IPS-15b (cell line): ENCODE measurements around the gene KIF23.

Source experiments
- H3K27me3 ChIP-seq: one replicate; pipeline ENCODE4 v1.6.1; 2013; ENCODE audit warnings: low read length; ENCODE audit not compliant: control insufficient read depth, insufficient read depth
- H3K36me3 ChIP-seq: one replicate; pipeline ENCODE4 v1.6.1; 2013; ENCODE audit warnings: low read length; ENCODE audit not compliant: control insufficient read depth, insufficient read depth
- H3K4me1 ChIP-seq: one replicate; pipeline ENCODE4 v1.6.1; 2013; ENCODE audit warnings: mild to moderate bottlenecking, low read length; ENCODE audit not compliant: control insufficient read depth, insufficient read depth
- H3K4me3 ChIP-seq: one replicate; pipeline ENCODE4 v1.5.1; 2013; ENCODE audit warnings: low read depth, low read length
- H3K9ac ChIP-seq: one replicate; pipeline ENCODE4 v1.6.1; 2013; ENCODE audit warnings: low read depth, mild to moderate bottlenecking, low read length
- H3K9me3 ChIP-seq: one replicate; pipeline ENCODE4 v1.6.1; 2013; ENCODE audit warnings: mild to moderate bottlenecking, low read length; ENCODE audit not compliant: control insufficient read depth, insufficient read depth

The KIF23 gene

DNA sequence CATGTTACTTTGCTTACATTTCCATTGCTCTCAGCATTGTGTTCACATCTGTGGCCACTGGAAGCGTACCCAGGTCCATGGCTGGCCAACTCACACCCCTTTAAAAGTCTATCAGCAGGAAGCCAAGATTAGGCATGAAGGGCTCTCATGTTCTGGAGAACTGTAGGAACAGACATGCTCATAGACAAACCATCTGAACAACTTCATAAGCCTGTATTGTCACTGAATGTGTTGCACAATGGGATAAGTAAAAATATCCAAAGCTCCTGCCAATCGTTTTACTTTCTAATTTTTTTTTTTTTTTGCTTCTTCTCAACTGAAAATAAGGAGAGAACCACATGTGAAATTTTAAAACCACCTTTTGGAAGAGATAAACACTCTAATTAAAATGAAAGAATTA is 44.9 kb downstream of the KIF23 start:
- H3K9ac ChIP-seq = no peak overlapping the region
- H3K4me1 ChIP-seq = no peaks in the 10 kb centered on the region
- H3K9me3 ChIP-seq = no peaks in the 10 kb centered on the region
- peaks cover 16% of the 10 kb centered on the region for H3K36me3 ChIP-seq
- H3K4me3 ChIP-seq = no peak overlapping the region
- no peaks in the 10 kb centered on the region for H3K27me3 ChIP-seq

DNA sequence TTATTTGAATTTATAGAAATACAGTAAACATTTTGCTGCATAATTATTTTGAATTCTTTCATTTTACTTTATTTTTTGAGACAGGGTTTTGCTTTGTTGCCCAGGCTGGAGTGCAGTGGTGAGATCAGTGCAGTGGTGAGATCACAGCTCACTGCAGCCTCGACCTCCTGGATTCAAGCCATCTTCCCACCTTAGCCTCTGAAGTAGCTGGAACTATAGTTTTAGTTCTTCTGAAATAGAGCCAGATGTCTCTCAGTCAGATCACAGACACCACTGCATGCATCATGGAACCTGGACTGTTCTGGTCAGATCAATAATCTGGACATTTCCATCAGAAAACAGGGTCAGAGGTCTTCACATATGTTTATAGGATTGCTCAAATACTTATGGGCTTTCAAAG is 46.3 kb downstream of the KIF23 start:
- Histone ChIP-seq H3K9ac (no peak overlapping the region), H3K36me3 (peaks cover 4% of the 10 kb centered on the region), H3K4me1 (no peaks in the 10 kb centered on the region)

GRCh38 chr15:69462030-69462492 is 47.9 kb downstream of the KIF23 start:
- H3K9me3 ChIP-seq = no peaks in the 10 kb centered on the region
- H3K9ac ChIP-seq = peak overlapping the region; percentile 37
- no peaks in the 10 kb centered on the region for H3K27me3 ChIP-seq
- peak overlapping the region; percentile 45 for H3K4me3 ChIP-seq
- H3K36me3 ChIP-seq = no peaks in the 10 kb centered on the region
- H3K4me1 ChIP-seq = no peaks in the 10 kb centered on the region

More for the DNA sequence above, 46.3 kb downstream of the KIF23 start:
- H3K9me3 ChIP-seq = no peaks in the 10 kb centered on the region
- H3K27me3 ChIP-seq = no peaks in the 10 kb centered on the region
- no peak overlapping the region for H3K4me3 ChIP-seq

GRCh38 chr15:69462493-69463181 is 48.5 kb downstream of the KIF23 start:
- Histone ChIP-seq H3K9me3 (no peaks in the 10 kb centered on the region), H3K9ac (peak overlapping the region; percentile 84), H3K4me1 (no peaks in the 10 kb centered on the region), H3K36me3 (no peaks in the 10 kb centered on the region), H3K27me3 (no peaks in the 10 kb centered on the region), H3K4me3 (peak overlapping the region; percentile 76)

GRCh38 chr15:69463182-69463756 is 49.1 kb downstream of the KIF23 start:
- H3K9me3 ChIP-seq = no peaks in the 10 kb centered on the region
- H3K27me3 ChIP-seq = no peaks in the 10 kb centered on the region
- peak overlapping the region; percentile 76 for H3K4me3 ChIP-seq
- H3K9ac ChIP-seq = peak overlapping the region; percentile 84
- no peaks in the 10 kb centered on the region for H3K4me1 ChIP-seq
- no peaks in the 10 kb centered on the region for H3K36me3 ChIP-seq

DNA sequence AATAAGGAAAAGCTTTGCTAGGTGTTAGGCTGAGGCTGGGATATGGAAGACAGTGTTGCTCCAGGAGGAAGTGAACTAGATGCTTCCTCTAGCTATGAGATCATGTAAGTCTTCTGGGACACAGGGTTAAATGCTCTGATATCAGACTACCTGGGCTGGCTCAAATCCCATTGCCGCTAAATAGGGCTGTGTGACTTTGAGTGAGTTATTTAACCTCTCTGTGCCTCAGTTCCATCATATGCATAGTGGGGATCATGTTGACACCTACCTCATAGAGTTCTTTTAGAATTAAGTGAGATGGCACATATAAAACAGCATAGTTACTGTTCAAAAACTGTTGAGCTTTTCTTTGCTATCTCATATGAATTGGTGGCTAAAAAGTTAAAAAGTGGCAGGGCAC is 51.1 kb downstream of the KIF23 start:
- Histone ChIP-seq H3K36me3 (no peaks in the 10 kb centered on the region), H3K27me3 (no peaks in the 10 kb centered on the region), H3K9ac (no peak overlapping the region), H3K4me1 (no peaks in the 10 kb centered on the region), H3K4me3 (no peak overlapping the region), H3K9me3 (no peaks in the 10 kb centered on the region)

- H3K36me3 ChIP-seq = no peaks in the 10 kb centered on the region
- no peaks in the 10 kb centered on the region for H3K27me3 ChIP-seq
- no peaks in the 10 kb centered on the region for H3K4me1 ChIP-seq
- H3K4me3 ChIP-seq = no peak overlapping the region
- H3K9me3 ChIP-seq = no peaks in the 10 kb centered on the region
- H3K9ac ChIP-seq = no peak overlapping the region
Observed at GRCh38 chr15:69466733-69467132, 52.6 kb downstream of the KIF23 start.

DNA sequence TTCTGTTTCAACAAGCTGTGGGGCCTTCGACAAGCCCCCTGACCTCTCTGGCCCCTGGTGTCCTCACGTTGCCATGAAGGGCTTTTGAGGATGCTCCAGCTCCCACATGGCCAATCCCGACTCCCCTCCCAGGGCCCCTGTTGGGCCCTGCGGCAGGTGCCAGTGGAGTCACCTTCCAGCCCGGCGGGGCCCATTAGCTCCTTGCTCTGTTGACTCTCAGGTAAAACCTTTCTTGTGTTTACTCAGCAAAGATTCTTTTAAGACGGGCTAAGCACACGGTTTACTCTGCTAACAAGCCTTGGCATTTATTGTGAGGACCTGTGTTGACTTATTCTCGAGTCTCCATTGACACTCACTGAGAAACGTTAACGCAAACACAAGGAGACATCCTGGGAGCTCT is 53.5 kb downstream of the KIF23 start:
- H3K4me1 ChIP-seq = no peaks in the 10 kb centered on the region
- H3K9me3 ChIP-seq = no peaks in the 10 kb centered on the region
- H3K4me3 ChIP-seq = no peak overlapping the region
- no peak overlapping the region for H3K9ac ChIP-seq
- no peaks in the 10 kb centered on the region for H3K27me3 ChIP-seq
- no peaks in the 10 kb centered on the region for H3K36me3 ChIP-seq

GRCh38 chr15:69468241-69469121 is 54.3 kb downstream of the KIF23 start:
- H3K27me3 ChIP-seq = no peaks in the 10 kb centered on the region
- no peak overlapping the region for H3K9ac ChIP-seq
- no peaks in the 10 kb centered on the region for H3K36me3 ChIP-seq
- no peak overlapping the region for H3K4me3 ChIP-seq
- no peaks in the 10 kb centered on the region for H3K4me1 ChIP-seq
- no peaks in the 10 kb centered on the region for H3K9me3 ChIP-seq

- no peaks in the 10 kb centered on the region for H3K36me3 ChIP-seq
- H3K4me1 ChIP-seq = no peaks in the 10 kb centered on the region
- no peaks in the 10 kb centered on the region for H3K9me3 ChIP-seq
- H3K4me3 ChIP-seq = no peak overlapping the region
- no peak overlapping the region for H3K9ac ChIP-seq
- H3K27me3 ChIP-seq = no peaks in the 10 kb centered on the region
Observed at GRCh38 chr15:69469467-69470201, 55.5 kb downstream of the KIF23 start.

DNA sequence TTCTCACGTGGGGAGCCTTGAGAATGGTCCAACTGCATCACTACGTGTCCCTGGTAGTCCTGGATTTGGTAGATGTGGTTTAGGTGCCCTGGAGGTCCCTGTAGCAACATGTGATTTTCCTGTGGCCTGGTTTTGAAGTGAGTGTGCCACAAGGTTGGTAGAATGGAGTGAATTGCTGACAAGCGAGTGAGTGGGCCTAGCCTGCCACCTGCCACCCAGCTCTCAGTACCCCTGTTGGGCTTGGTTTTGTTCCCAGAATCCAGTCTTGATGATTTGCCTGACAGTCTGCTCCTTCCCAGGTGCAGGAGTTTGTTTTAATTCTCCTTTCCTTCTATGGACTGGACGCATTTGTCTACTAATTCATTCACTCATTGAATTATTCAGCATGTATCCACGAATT is 57.9 kb downstream of the KIF23 start:
- H3K9me3 ChIP-seq = no peaks in the 10 kb centered on the region
- H3K9ac ChIP-seq = no peak overlapping the region
- H3K4me3 ChIP-seq = no peak overlapping the region
- no peaks in the 10 kb centered on the region for H3K4me1 ChIP-seq
- H3K27me3 ChIP-seq = no peaks in the 10 kb centered on the region
- no peaks in the 10 kb centered on the region for H3K36me3 ChIP-seq
